ENCODE data around the gene TMC5. TPM values are rescaled to one million over a fixed set of nuclear protein-coding genes. Genes with fewer than 3 reads are reported as not detected.

TMC5 gene
- total and polyA plus RNA-seq, 2 of the 13 experiments (the other 11 are each of a cell fraction or from before 2014, with no cell fraction given): 0.09 to 0.41 TPM

DNA sequence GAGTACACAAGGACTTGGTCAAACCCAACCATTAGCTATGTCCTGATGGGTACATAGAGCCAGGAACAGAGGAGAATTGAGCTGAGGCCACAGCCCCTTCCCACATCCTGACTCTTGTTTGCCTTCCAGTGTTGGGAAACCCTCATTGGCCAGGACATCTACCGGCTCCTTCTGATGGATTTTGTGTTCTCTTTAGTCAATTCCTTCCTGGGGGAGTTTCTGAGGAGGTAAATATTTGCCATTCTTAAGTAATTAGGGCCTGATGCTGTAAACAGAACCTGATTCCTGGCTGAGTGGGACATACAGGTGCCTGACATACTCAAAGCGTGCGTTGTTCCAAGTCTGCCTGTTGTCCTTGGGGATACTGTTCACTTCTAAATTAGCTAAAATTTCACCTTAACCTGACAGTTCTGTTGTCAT lies 61.6 kb downstream of the TMC5 start (continued):
- TF ChIP-seq KDM1A (CRISPR knock-in tag; IDR thresholded peaks at IDR 0.05) (peak; percentile 74; the same call in 1 of the 2 replicates), SP4 (CRISPR knock-in tag; IDR thresholded peaks at IDR 0.05) (no peak), PAWR (CRISPR knock-in tag; IDR thresholded peaks at IDR 0.05; ENCODE audit: borderline replicate concordance) (no peak), ZNF703 (CRISPR knock-in tag; IDR thresholded peaks at IDR 0.05; ENCODE audit: borderline replicate concordance) (no peak), ARNT (IDR thresholded peaks at IDR 0.05) (no peak), NR2F6 (IDR thresholded peaks at IDR 0.05) (peak; percentile 71; the same call in 1 of the 2 replicates), NR2F6 (CRISPR knock-in tag; IDR thresholded peaks at IDR 0.05) (peak; percentile 63), EP300 (IDR thresholded peaks at IDR 0.05; ENCODE audit: low read depth in 2 of 2, low read length in 2 of 2) (peak in 1 of 2 experiments; percentile 78; a peak in 1 of 4 replicates), EP300 (CRISPR knock-in tag; IDR thresholded peaks at IDR 0.05; ENCODE audit: borderline replicate concordance) (peak; percentile 84), RCOR2 (CRISPR knock-in tag; IDR thresholded peaks at IDR 0.05) (peak; percentile 68; the same call in 1 of the 2 replicates), FOXA1 (IDR thresholded peaks at IDR 0.05) (no peak), FOXA1 (CRISPR knock-in tag; IDR thresholded peaks at IDR 0.05) (peak; percentile 67), NR3C1 (CRISPR knock-in tag; IDR thresholded peaks at IDR 0.05) (no peak)
- TF ChIP-seq, protein P1, sequence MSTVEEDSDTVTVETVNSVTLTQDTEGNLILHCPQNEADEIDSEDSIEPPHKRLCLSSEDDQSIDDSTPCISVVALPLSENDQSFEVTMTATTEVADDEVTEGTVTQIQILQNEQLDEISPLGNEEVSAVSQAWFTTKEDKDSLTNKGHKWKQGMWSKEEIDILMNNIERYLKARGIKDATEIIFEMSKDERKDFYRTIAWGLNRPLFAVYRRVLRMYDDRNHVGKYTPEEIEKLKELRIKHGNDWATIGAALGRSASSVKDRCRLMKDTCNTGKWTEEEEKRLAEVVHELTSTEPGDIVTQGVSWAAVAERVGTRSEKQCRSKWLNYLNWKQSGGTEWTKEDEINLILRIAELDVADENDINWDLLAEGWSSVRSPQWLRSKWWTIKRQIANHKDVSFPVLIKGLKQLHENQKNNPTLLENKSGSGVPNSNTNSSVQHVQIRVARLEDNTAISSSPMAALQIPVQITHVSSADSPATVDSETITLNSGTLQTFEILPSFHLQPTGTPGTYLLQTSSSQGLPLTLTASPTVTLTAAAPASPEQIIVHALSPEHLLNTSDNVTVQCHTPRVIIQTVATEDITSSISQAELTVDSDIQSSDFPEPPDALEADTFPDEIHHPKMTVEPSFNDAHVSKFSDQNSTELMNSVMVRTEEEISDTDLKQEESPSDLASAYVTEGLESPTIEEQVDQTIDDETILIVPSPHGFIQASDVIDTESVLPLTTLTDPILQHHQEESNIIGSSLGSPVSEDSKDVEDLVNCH (CRISPR knock-in tag; IDR thresholded peaks at IDR 0.05): no peak
- TF ChIP-seq, protein P2, sequence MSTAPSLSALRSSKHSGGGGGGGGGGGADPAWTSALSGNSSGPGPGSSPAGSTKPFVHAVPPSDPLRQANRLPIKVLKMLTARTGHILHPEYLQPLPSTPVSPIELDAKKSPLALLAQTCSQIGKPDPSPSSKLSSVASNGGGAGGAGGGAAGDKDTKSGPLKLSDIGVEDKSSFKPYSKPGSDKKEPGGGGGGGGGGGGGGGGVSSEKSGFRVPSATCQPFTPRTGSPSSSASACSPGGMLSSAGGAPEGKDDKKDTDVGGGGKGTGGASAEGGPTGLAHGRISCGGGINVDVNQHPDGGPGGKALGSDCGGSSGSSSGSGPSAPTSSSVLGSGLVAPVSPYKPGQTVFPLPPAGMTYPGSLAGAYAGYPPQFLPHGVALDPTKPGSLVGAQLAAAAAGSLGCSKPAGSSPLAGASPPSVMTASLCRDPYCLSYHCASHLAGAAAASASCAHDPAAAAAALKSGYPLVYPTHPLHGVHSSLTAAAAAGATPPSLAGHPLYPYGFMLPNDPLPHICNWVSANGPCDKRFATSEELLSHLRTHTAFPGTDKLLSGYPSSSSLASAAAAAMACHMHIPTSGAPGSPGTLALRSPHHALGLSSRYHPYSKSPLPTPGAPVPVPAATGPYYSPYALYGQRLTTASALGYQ (CRISPR knock-in tag; IDR thresholded peaks at IDR 0.05): peak; percentile 33; the same call in 1 of the 2 replicates
- TF ChIP-seq, protein P3, sequence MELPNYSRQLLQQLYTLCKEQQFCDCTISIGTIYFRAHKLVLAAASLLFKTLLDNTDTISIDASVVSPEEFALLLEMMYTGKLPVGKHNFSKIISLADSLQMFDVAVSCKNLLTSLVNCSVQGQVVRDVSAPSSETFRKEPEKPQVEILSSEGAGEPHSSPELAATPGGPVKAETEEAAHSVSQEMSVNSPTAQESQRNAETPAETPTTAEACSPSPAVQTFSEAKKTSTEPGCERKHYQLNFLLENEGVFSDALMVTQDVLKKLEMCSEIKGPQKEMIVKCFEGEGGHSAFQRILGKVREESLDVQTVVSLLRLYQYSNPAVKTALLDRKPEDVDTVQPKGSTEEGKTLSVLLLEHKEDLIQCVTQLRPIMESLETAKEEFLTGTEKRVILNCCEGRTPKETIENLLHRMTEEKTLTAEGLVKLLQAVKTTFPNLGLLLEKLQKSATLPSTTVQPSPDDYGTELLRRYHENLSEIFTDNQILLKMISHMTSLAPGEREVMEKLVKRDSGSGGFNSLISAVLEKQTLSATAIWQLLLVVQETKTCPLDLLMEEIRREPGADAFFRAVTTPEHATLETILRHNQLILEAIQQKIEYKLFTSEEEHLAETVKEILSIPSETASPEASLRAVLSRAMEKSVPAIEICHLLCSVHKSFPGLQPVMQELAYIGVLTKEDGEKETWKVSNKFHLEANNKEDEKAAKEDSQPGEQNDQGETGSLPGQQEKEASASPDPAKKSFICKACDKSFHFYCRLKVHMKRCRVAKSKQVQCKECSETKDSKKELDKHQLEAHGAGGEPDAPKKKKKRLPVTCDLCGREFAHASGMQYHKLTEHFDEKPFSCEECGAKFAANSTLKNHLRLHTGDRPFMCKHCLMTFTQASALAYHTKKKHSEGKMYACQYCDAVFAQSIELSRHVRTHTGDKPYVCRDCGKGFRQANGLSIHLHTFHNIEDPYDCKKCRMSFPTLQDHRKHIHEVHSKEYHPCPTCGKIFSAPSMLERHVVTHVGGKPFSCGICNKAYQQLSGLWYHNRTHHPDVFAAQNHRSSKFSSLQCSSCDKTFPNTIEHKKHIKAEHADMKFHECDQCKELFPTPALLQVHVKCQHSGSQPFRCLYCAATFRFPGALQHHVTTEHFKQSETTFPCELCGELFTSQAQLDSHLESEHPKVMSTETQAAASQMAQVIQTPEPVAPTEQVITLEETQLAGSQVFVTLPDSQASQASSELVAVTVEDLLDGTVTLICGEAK (IDR thresholded peaks at IDR 0.05): no peak
- TF ChIP-seq, protein P3 (CRISPR knock-in tag; IDR thresholded peaks at IDR 0.05): no peak
- TF ChIP-seq, protein P4, sequence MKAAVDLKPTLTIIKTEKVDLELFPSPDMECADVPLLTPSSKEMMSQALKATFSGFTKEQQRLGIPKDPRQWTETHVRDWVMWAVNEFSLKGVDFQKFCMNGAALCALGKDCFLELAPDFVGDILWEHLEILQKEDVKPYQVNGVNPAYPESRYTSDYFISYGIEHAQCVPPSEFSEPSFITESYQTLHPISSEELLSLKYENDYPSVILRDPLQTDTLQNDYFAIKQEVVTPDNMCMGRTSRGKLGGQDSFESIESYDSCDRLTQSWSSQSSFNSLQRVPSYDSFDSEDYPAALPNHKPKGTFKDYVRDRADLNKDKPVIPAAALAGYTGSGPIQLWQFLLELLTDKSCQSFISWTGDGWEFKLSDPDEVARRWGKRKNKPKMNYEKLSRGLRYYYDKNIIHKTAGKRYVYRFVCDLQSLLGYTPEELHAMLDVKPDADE (CRISPR knock-in tag; IDR thresholded peaks at IDR 0.05): no peak
